ENCODE data around the gene ATP2A2.
"Not testable (repeated sequence)": the region's sequence is repeated elsewhere in the genome, so short reads cannot be mapped to it uniquely, and the experiment has no call there.

ATP2A2 gene

GRCh38 chr12:110370732-110371231 lies 89.7 kb downstream of the ATP2A2 start:
- DNase-seq = no peak

DNA sequence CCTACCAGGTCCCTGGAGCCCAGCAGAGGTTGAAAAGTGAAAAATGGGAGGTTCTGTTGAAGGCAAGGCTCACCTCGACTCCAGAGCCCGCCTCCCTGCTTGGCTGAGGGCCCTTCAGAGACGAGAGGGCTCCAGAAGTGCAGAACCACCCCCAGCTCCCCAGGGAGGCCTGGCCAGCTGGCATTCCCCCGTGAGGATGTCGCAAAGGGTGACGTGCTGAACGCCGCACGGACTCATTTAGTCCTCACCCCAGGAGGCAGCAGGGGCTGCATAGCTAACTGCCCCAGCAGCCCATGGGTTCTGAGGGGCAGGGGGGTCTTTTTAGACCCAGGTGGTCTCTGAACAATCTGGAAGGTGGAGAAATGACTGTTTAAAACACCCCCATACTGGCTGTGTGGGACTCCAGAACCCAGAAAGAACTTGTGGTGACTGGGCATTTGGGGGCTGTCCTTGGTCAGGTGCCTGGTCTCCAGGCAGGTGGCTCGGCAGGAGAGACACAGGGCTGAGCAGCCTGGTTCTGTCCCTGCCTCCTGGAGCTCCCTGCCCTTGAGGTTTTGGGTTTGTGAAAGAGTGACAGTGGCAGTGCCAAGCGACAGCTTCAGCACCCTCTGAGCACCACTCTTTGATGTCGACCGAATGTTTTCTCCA lies 90.5 kb downstream of the ATP2A2 start:
- no peak for DNase-seq

- DNase-seq = no peak
Observed at GRCh38 chr12:110372056-110372425, 91.0 kb downstream of the ATP2A2 start.

DNA sequence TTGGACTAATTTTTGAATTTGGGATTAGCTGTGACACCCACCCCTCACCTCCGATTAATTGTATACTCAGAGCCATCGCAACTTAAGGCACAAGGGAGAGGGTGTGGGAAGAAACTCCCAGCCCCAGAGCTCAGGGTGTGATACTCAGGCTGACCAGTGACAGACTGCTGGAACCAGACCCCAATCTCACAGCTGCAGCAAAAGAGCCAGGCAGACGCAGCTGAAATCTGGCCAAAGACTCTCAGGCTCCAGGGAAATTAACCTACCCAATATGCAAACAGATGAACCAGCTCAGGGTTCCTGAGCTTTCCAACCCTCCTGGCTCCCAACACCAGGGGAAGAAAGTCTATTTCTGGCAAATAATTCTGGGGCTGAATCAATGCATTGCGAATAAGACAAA lies 92.0 kb downstream of the ATP2A2 start:
- DNase-seq = no peak

DNA sequence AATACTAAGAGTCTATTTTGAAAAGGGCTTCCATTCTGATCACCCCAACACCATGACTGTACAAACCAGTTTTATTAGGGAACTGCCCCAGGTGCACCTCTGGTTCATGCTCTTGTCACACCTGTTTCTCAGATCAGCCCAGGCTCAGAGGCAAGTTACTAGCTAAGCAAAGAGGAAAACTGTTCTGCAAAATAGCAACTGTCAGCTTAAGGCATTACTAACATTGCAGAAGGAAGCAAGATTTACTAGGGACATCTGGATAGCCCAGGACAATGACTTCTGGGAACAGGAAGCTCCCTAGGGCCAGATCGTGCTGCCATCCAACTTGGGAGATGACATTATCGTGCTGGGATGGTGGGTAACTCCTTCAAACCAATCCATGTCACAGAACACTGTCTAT lies 92.4 kb downstream of the ATP2A2 start:
- no peak for DNase-seq

DNA sequence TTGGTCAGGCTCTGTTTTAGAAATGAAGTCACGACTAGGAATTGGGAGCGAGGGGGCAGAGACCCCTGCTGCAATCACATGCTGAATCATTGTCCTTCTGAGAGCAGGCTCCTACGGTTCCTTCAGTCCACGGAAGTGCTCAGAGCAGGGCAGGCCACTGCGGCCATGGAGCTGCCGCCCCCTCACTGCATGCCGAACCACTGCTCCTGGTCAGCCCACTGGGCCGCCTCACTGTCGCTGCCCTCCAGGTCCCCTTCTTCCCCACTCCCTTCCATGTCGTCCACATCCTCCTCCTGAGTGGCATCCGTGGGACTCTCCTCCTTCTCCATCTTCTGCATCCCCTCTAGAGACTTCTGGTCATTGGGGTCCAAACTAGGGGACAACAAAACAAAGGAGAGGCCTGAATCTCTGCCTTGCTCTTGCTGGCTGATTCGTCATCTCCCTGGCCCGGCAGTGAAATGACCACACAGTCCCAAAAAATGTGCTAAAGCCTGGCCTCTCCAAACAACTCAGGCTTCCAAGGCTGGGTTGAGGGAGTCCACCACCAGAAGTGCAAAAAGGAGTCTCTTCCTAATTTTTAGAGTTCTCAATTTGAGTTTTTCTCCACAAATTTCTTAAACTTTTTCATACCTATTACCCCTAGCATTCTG lies 93.0 kb downstream of the ATP2A2 start:
- no peak for DNase-seq

GRCh38 chr12:110378131-110378790 lies 97.2 kb downstream of the ATP2A2 start:
- DNase-seq = not testable (repeated sequence)

- DNase-seq = no peak
Observed at GRCh38 chr12:110379197-110379596, 98.2 kb downstream of the ATP2A2 start.

GRCh38 chr12:110379631-110380030 lies 98.6 kb downstream of the ATP2A2 start:
- DNase-seq = no peak

DNA sequence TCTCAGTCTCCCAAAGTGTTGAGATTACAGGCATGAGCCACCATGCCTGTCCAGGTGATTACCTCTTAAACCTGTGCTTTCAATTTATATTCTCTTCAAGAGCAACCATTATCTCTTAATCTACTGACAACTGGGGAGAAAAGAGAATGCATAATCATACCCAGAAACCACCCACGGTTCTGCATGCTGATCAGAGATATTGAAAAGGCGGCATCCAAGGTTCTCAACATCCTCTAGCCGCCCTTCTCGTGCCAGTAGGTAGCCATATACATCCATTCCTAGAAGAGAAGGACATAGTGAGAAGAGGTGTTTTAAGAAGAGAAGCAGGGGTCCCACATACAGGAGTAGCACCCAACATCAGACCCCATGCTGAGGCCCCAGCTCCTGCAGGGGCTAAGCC lies 101.6 kb downstream of the ATP2A2 start:
- DNase-seq = no peak

Data from activated CD4-positive, alpha-beta T cell treated with anti-CD3 and anti-CD28 coated beads, Interleukin-2, amount 50 U/mL, for 4 hours (primary cell).